EL (cell line): ENCODE measurements around the gene SLC41A3.

Source experiments
- DNase-seq: peaks from one replicate; pipeline ENCODE4 v3.0.0-alpha.2; 2016

Gene SLC41A3

DNA sequence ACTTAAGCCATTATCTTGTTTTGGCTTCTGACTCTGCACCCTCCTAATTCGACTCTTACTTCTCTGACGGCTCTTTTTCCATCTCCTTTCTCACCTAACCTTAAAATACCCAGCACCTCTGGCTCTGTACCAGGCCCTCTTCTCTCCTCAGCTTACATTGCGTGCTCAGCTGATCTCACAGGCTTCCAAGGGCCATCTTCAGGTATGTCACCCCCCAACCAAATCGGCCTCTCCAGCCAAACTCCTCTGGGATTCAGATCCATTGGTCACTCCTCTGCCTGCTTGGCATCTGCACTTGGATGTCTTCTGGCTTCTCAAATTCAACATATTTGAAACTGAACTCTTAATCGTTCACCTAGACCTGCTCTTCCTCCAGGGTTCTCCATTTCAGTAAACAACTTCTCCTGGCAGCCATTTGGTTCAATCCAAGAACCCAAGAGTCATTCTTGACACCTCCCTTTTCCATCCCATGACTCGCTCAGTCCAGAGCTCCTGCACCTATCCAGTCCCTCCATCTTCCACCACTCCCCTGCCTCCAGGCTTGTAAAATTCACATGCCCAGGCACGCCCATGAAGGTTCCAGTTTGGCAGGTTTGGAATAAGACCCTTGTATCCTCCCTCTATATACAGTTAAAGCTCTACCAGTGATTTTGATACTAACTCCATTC, 35.2 kb upstream of the SLC41A3 start:
- no peak for DNase-seq

DNA sequence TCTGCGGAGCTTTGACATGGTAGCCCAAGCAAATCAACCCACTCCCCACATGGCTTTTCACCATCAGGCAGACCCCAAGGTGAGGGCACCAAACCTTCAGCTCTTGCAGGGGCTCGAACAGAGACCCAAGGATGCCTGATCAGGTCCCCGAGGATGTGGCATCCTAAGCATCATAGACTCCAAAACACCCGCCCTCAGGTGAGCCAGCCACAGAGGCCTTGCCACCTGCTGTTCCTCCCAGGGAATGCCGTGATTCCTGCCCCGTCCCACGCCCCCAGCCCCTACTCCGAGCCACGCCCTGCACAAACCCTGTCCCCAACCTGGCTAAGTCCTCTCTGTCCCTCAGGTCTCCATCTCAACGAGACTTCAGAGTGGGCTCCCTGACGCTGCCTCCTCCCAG, 34.7 kb upstream of the SLC41A3 start:
- no peak for DNase-seq

DNA sequence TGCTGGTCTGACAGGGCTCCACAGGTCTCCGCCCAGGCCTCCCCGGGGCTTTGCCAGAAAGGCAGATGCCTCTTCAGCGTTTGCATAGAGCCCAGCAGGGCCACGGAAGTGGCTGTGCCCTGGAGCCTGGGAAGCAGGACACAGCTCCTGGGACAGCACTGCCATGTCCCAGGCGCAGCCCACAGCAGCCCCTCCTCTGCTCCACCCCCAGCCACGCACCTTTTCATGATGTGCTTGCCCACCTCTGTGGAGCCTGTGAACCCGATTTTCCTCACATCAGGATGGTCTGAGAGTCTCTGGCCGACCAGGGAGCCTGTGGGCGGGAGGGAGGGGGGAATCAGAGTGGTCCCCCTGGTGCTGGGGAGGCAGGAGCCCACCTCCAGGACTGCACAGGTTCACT, 33.9 kb upstream of the SLC41A3 start:
- DNase-seq: no peak

- no peak for DNase-seq
Observed at GRCh38 chr3:126117212-126117611, 33.3 kb upstream of the SLC41A3 start.

GRCh38 chr3:126116526-126116925, 32.6 kb upstream of the SLC41A3 start:
- no peak for DNase-seq

GRCh38 chr3:126114443-126115386, 30.8 kb upstream of the SLC41A3 start:
- DNase-seq: no peak

DNA sequence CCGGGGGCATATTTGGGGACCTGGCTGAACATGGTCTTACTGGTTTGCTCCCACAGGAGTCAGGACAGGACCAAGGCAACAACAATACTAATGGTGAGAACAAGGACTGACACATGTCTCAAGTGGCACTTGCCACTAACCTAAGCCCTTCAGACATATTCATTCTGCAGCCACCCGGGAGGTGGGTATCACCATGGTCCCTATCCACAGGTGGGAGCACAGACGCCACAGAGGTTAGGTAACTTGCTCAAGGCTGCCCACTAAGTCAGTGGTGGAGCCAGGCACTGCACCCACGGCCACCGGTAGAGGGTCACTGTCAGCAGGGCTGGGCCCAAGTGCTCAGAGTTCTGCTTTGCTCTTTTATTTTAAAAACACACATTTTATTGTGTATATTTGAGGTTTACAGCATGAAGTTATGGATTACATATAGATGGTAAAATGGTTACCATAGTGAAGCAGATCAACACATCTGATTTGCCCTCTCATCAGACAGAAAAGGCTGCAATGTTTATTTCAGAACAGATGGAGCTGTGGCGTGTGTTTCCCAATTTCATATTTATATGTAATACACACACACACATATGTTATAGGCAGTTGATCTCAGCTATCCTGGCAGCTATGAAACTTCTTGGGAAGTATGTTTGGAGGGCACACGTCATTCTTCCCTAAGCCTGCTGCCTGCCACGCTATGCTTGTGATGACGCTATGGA, 30.0 kb upstream of the SLC41A3 start:
- no peak for DNase-seq

- DNase-seq: no peak
Observed at GRCh38 chr3:126113238-126113555, 29.3 kb upstream of the SLC41A3 start.

GRCh38 chr3:126112531-126113237, 28.8 kb upstream of the SLC41A3 start:
- no peak for DNase-seq

GRCh38 chr3:126111566-126112475, 27.9 kb upstream of the SLC41A3 start:
- no peak for DNase-seq

- DNase-seq: no peak
Observed at GRCh38 chr3:126111126-126111551, 27.2 kb upstream of the SLC41A3 start.

GRCh38 chr3:126110431-126111125, 26.7 kb upstream of the SLC41A3 start:
- DNase-seq: no peak

- no peak for DNase-seq
Observed at GRCh38 chr3:126109880-126110235, 25.9 kb upstream of the SLC41A3 start.

DNA sequence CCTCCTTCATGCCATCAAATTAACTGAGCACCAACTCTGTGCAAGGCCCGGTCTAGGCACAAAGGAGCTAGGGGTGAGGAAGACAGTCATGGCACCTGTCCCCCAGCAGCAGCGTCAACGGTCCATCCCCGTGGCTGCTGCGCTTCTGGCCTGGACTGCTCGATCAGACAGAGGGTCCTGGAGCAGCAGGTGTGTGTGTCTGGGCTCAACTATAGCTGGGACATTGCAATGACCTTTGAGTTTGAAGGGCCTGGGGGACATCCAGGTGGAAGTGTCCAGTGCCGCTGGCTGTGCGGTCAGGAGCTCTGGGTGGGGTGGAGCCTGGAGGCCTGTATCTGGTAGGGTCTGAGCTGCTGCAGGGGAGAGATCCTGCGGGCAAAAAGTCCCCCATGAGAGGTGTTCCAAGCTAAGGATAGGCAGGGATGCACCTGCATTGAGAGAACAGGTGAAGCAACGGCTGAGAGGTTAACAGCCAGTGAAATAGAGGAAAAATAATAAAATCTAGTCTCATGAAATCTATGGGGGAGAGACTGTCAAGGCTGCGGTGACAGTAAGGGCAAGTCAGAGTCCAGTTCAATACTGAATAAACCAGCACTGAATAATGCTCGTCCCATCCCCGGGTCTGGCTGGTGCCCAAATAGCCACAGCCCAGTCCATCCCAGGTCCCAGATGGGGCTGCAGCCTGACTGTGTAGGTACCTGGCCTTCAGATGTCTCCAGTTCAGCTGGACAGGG, 25.4 kb upstream of the SLC41A3 start:
- no peak for DNase-seq

DNA sequence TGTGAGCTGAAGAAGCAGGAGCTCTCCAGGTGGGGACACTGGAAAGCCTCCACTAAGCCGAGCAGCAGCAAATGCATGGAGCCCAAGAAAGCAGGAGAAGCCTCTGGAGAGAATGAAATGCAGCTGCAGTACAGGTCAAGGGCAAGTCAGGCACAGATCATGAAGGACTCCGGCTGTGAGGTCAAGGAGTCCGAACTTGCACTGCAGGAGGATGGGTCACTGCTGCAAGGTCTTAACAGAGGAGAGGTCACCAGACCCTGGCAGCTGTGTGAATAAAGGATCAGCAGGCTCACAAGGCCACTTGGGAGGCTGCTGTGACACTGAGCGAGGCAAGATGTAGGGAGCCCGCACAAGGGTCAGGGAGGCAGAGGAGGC, 24.7 kb upstream of the SLC41A3 start:
- no peak for DNase-seq

GRCh38 chr3:126107957-126108675, 24.2 kb upstream of the SLC41A3 start:
- DNase-seq: no peak

- no peak for DNase-seq
Observed at GRCh38 chr3:126107203-126107939, 23.4 kb upstream of the SLC41A3 start.

DNA sequence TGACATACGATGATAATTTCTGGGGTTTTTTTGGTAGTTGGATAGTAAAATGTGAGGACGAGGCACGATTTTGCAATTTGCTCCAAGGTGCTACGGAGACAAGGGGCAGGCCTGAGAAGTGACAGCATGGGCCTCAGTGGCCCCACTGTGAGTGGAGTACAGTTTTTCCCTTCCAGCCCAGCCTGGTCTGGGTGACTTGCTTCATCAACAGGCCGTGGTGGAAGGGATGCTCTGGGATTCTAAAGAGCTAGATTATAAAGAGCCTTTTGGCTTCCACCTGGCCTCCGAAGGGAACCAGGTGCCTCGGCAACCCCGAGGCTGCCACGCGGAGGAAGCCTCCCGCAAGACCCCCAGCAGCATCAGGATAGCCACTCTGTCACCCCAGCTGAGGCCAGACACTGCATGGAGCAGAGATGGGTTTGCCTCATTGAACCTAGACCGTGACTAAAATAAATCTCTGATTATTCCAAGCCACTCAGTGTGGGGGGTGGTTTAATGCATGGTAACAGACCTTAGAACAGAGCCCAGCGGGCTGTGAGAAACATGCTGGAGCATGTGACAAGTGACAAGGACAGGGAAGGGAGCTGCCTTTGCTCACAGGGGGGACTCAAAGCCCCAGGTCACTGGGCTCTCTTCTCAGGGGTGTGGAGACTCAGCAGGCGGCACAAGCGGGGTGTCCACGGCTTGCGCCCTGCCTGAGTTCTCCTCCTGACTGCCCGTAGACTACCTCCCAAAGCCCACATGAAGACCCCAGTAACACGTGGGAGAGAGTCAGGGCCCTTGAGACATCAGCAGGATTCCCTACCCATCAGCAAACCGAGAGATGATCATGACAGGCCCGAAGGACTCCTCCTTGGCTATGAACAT, 22.6 kb upstream of the SLC41A3 start:
- DNase-seq: no peak
